LHCN-M2 (cell line): ENCODE measurements around the gene CST7. TPM values are rescaled to one million over a fixed set of nuclear protein-coding genes. Genes with fewer than 3 reads are reported as not detected.
"Not testable (repeated sequence)": the region's sequence is repeated elsewhere in the genome, so short reads cannot be mapped to it uniquely, and the experiment has no call there.

Source experiments
- DNase-seq: peaks from one replicate; pipeline ENCODE4 v3.0.0-alpha.2; 2012; ENCODE audit warnings: low read depth
- total RNA-seq: library from RNA; depleted of rRNA; stranded (reverse); fragments of >200 nt; gene quantifications from 2 replicates; pipeline ENCODE4 v1.2.3, GENCODE V29; 2014

Gene CST7
- total RNA-seq, 1 experiment from 2014 or later = not detected

- no peak for DNase-seq
Measured at GRCh38 chr20:24986436-24987015, 37.5 kb downstream of the CST7 start.

GRCh38 chr20:24987244-24987643 is 38.2 kb downstream of the CST7 start:
- DNase-seq = no peak

- no peak for DNase-seq
Measured at GRCh38 chr20:24987873-24988835, 39.1 kb downstream of the CST7 start.

- no peak for DNase-seq
Measured at GRCh38 chr20:24989162-24989561, 40.1 kb downstream of the CST7 start.

GRCh38 chr20:24990810-24991252 is 41.8 kb downstream of the CST7 start:
- DNase-seq = no peak

- peak; percentile 6 for DNase-seq
Measured at GRCh38 chr20:24991897-24992486, 42.9 kb downstream of the CST7 start.

- peak; percentile 88 for DNase-seq
Measured at GRCh38 chr20:24992487-24993205, 43.6 kb downstream of the CST7 start, which contains the start of gene APMAP. TSS of gene APMAP (minus strand) at chr20:24992751. CDS start at chr20:24992688, 63 bp downstream.

- DNase-seq = peak; percentile 69
Measured at GRCh38 chr20:24993337-24994185, 44.5 kb downstream of the CST7 start.

- DNase-seq = no peak
Measured at GRCh38 chr20:24994186-24994465, 45.1 kb downstream of the CST7 start.

- DNase-seq = peak; percentile 76
Measured at GRCh38 chr20:24994470-24995368, 45.6 kb downstream of the CST7 start.

GRCh38 chr20:24995741-24996448 is 46.8 kb downstream of the CST7 start:
- peak; percentile 35 for DNase-seq

GRCh38 chr20:24996449-24997377 is 47.6 kb downstream of the CST7 start:
- DNase-seq = no peak

GRCh38 chr20:24998121-24998520 is 49.1 kb downstream of the CST7 start:
- no peak for DNase-seq

- no peak for DNase-seq
Measured at GRCh38 chr20:24998631-24999445, 49.8 kb downstream of the CST7 start.

GRCh38 chr20:24999568-24999967 is 50.5 kb downstream of the CST7 start:
- no peak for DNase-seq

GRCh38 chr20:25000268-25000801 is 51.3 kb downstream of the CST7 start:
- peak; percentile 93 for DNase-seq

- not testable (repeated sequence) for DNase-seq
Measured at GRCh38 chr20:25001323-25001722, 52.3 kb downstream of the CST7 start.
